H7 (cell line): Measurements from ENCODE around the gene DTX2. TPM values are rescaled to one million over a fixed set of nuclear protein-coding genes. Genes with fewer than 3 reads are reported as not detected.
"Not testable (repeated sequence)": the region's sequence is repeated elsewhere in the genome, so short reads cannot be mapped to it uniquely, and the experiment has no call there.

Experiments used
- DNase-seq: peaks from one replicate; pipeline ENCODE4 v3.0.0; 2012
- H3K27me3 ChIP-seq: 2 replicates; pipeline ENCODE4 v1.6.0; 2011; ENCODE audit warnings: mild to moderate bottlenecking, low read length; ENCODE audit not compliant: control insufficient read depth, insufficient read depth
- H3K36me3 ChIP-seq: replicated peaks from 2 replicates; pipeline ENCODE4 v1.5.1; 2011; ENCODE audit warnings: low read length; ENCODE audit not compliant: control insufficient read depth, insufficient read depth
- H3K4me3 ChIP-seq: 2 replicates; pipeline ENCODE4 v1.5.1; 2011; ENCODE audit warnings: low read depth, mild to moderate bottlenecking, control low read depth, low read length, moderate library complexity; ENCODE audit not compliant: insufficient read depth
- total RNA-seq: library from RNA; depleted of rRNA; stranded (reverse); fragments of >200 nt; shearing (Covaris generic); gene quantifications from 2 replicates; pipeline ENCODE4 v1.2.3, GENCODE V29; 2014

DTX2 gene
- total RNA-seq, 1 experiment from 2014 or later: 31.3 TPM

DNA sequence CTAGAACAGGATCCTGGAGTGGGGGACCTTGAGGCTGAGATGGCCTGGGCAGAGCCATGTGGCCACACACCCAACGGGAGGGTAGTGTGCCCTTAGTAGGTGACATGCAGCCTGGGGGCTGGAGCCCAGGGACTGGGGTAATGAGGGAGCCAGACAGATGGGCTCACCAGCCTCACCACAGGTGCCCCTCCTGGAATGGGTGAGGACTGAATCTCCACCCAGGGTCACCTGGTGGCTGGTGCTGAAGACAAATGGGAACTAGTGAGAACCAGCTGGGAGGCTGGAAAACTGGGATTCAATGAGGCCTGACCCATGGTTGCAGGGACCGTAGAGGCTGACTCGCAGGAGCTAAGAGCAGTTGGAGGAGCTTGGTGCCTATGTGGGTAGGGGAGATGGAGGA is 30.7 kb upstream of the DTX2 start:
- no peak for DNase-seq
- no peaks in the 10 kb centered on the region for H3K27me3 ChIP-seq
- no peaks in the 10 kb centered on the region for H3K36me3 ChIP-seq
- no peak overlapping the region for H3K4me3 ChIP-seq

DNA sequence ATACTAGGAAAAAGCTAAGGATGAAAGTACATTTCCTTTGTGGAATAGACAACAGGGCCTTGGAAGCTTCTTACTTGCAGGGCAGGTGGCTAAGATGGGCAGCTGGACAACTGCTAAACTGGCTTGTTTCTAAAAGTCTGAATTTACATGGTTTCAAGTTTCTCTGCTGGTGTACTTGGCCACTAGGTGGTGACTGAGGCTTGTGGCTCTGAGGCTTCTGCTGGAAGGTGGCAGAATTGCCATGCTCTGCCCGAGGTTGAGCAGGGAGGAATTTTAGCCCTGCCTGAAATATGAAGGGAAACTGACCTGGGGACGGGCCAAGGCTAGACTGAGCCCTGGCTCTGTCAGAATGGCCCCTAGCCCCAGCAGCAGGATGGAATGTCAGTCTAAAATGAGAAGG is 23.6 kb upstream of the DTX2 start:
- DNase-seq, H3K27me3 ChIP-seq, H3K36me3 ChIP-seq, H3K4me3 ChIP-seq: not testable (repeated sequence)

DNA sequence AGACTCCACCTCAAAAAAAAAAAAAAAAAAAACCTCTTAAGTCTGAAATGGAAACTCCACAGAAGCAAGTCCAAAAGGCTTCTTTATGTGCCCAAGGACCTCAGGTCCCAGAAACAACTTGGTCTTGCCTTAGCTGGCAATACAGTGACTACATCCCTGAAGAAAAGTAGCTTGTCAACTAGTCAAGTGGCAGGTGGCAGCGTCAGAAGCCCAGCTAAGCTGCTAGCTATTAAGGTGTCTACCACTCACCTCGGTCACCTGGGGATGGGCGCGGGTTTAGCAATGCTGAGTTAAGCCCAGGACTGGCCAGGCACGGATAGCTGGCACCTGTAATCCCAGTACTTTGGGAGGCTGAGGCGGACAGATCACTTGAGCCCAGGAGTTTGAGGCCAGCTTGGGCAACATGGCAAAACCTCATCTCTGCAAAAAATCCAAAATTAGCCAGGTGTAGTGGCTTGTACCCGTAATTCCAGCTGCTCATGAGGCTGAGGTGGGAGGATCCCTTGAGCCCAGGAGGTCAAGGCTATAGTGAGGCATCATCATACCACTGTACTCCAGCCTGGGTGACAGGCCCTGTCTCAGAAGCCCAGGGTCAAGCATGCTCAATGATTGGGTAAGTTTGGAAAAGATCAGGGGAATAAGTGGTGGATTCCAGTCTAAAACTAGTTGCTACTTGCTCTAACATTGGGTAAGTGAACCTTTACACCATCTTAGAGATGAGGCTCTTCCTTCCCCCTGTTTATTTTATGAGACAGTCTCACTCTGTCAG is 22.2 kb upstream of the DTX2 start:
- not testable (repeated sequence) for H3K36me3 ChIP-seq, H3K4me3 ChIP-seq, DNase-seq, H3K27me3 ChIP-seq

DNA sequence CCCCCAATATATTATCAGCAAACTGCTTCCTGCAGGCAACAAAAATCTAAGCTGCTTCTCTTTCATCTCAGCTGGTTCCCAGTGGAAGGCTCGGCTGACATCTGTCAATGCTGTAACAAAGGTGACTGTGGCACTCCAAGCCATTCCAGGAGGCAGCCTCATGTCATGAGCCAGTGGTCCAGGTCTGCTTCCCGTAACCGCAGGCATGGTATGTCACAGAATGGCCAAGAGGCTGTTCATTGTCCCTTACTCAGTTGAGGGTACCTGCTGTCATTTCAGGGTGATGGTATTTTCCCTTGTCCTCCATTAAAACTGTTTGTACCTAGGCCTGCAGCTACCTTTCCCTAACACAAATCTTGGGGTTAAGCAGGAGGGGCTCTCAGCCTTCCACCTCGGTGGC is 21.1 kb upstream of the DTX2 start:
- not testable (repeated sequence) for H3K36me3 ChIP-seq, DNase-seq, H3K4me3 ChIP-seq, H3K27me3 ChIP-seq

DNA sequence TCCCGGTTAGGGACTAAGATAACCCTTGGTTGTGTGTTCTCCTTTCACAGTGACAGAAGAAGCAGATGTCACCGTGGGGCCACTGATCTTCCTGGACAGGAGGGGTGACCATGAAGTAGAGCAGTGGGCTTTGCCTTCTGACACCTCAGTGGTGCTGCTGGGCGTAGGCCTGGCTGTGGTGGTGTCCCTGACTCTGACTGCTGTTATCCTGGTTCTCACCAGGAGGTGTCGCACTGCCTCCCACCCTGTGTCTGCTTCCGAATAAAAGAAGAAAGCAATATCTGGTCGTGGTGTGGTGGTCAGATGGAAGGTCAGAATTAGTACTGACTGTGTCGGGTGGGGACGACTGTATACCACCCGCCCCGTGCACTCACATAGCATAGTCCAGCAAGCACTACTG is 19.7 kb upstream of the DTX2 start:
- not testable (repeated sequence) for DNase-seq

DNA sequence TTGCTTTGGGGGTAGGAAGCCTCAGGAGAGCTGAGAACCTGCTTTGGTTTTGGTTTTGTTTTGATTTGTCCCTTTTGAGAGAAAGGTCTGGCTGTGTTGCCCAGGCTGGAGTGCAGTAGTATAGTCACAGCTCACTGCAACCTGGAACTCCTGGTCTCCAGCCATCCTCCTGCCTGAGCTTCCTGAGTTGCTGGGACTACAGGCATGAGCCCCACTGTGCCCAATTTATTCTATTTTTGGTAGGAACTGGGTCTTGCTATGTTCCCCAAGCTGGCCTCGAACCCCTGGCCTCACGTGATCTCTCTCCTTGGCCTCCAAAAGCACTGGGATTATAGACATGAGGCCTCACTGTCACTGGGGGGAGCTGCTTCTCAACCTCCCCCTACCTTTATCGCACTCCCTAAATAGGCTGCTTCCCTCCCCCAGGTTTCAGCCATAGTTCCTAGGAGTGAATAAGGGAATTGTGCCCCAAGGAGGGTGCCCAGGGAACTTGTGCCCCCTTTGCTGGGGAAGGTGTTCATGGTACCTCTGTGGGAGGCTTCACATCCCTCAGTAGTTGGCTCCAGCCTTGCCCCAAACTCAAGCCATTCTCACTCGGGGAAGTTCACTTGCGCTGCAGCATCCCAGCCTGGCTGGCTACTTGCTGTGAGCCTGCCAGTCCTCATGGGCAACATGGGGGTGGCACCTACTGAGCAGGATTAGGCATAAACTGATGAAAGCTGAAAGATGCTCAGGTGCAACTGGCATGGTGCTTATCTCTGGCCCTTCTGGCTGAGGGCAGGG is 18.7 kb upstream of the DTX2 start:
- H3K4me3 ChIP-seq, H3K27me3 ChIP-seq, DNase-seq, H3K36me3 ChIP-seq: not testable (repeated sequence)

More for the DNA sequence above, 19.7 kb upstream of the DTX2 start:
- not testable (repeated sequence) for H3K36me3 ChIP-seq, H3K4me3 ChIP-seq, H3K27me3 ChIP-seq

DNA sequence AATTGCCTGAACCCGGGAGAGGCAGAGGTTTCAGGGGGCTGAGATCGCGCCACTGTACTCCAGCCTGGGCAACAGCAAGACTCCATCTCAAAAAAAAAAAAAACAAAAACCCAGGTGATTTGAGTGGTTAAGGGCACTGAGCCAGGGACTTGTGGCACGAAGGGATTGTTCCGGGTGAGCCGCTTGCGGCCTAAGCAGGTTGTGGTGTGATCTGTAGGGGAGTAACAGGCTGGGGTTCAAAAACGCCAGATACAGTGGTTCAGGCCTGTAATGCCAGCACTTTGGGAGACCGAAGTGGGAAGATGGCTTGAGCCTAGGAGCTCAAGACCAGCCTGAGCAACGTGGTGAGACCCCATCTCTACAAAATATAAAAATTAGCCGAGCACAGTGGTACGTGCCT is 17.7 kb upstream of the DTX2 start:
- not testable (repeated sequence) for DNase-seq, H3K36me3 ChIP-seq, H3K27me3 ChIP-seq, H3K4me3 ChIP-seq

DNA sequence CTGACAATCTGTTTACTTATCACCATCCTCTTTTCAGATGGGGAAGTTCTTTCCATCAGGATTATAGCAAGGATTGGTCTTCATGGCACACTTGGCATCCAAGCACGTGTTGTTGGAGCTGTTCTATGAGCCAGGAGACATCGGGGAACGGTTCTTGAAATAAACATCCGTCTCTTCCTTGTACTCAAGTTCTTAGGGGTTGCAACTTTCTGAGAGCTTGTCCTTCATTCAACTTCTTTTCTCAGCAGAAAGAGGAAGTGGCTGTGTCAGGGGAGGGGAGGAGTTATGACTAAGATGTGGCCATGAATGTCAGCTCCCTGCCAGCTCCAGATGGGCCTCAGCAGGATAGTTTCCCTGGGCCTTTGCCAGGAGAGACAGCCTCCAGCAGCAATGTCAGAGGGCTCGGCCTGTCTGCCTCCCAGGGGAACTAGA is 15.9 kb upstream of the DTX2 start:
- H3K36me3 ChIP-seq, DNase-seq, H3K4me3 ChIP-seq, H3K27me3 ChIP-seq: not testable (repeated sequence)

DNA sequence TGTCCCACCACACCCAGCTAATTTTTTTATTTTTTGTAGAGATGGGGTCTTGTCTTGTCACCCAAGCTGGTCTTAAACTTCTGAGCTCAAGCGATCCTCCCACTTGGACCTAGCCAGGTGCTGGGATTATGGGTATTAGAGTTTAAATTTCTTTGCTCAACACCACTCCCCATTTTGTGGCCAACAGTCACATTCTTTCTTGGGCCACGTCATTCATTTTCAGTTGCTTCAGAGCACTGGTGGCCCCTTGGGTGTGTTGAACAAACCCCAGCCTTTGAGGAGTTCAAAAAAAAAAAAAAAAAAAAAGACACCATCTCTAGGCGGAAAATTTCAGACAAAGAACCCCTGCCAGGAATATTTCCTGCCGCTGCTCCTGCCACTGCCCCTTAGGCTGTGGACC is 4.5 kb upstream of the DTX2 start:
- not testable (repeated sequence) for H3K27me3 ChIP-seq, H3K4me3 ChIP-seq, DNase-seq, H3K36me3 ChIP-seq

DNA sequence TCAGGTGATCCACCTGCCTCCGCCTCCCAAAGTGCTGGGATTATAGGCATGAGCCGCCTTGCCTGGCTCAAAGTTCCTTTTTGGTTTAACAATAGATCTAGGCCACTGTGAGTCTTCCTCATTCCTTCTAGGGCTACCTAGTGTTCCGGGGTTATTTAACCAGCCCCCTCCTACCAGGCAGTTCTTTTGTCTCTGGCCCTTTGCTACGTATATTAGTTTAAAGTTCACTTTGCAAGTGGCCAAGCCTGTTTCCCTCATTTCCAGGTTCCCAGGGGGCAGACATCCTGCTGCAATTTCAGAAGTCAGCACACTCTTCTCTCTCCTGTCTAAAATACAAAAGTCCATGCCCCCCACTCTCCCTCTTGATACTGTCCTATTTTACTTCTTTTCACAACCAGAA is 3.0 kb upstream of the DTX2 start:
- DNase-seq, H3K27me3 ChIP-seq, H3K36me3 ChIP-seq: not testable (repeated sequence)

DNA sequence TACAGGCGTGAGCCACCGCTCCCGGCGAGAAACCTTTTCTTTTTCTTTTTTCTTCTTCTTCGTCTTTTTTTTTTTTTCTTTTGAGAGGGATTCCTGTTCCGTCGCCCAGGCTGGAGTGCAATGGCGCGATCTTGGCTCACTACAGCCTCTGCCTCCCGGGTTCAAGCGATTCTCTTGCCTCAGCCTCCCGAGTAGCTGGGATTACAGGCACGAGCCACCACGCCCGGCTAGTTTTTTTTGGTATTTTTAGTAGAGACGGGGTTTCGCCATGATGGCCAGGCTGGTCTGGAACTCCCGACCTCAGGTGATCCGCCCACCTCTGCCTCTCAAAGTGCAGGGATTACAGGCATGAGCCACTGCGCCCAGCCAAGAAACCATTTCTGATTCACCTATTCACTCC is 742 bp upstream of the DTX2 start:
- H3K36me3 ChIP-seq, H3K4me3 ChIP-seq, H3K27me3 ChIP-seq, DNase-seq: not testable (repeated sequence)

More for the DNA sequence above, 3.0 kb upstream of the DTX2 start:
- H3K4me3 ChIP-seq: not testable (repeated sequence)

DNA sequence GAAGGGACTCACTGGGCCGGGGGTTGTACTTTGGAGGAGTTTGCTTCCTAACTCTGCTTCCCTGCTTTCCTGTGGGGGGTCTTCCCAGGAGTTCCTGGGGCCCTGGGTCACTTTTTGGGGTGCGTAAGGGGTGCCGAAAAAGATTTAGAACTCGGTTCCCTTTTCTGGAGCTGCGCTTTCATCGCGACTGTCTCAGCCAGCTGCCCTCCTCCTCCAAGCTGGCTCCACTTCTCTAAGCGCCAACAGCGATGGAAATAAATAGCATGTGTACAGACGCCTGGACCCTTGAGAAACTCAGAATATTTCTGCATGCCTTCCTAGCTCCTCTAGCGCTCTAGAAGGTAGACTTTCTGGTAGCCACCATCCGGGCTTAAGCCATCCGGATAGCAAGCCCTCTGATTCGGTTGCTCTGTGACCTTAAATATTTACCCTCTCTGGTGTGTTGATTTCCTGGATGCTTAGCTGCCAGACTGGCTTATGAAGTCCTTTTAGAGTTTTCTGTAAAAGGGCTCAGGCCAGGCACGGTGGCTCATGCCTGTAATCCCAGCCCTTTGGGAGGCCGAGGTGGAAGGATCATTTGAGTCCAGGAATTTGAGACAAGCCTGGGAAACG is 868 bp downstream of the DTX2 start:
- DNase-seq, H3K27me3 ChIP-seq, H3K4me3 ChIP-seq, H3K36me3 ChIP-seq: not testable (repeated sequence)

DNA sequence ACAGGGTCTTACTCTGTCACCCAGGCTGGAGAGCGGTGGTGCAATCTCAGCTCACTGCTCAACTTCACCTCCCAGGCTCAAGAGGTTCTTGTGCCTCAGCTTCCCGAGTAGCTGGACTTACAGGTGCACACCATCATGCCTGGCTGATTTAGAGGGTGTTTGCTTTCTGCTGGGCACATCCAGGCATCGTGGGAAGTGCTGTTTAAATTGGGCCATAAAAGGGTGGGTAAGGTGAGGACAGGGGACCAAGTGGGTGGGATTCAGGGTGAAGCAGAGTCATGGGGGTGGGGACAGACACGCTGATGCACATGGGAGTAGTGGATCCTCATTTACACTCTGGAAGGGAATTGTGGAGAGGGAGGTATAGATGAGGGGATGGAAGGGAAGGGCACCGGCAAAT is 3.5 kb downstream of the DTX2 start:
- H3K36me3 ChIP-seq, DNase-seq, H3K4me3 ChIP-seq, H3K27me3 ChIP-seq: not testable (repeated sequence)

DNA sequence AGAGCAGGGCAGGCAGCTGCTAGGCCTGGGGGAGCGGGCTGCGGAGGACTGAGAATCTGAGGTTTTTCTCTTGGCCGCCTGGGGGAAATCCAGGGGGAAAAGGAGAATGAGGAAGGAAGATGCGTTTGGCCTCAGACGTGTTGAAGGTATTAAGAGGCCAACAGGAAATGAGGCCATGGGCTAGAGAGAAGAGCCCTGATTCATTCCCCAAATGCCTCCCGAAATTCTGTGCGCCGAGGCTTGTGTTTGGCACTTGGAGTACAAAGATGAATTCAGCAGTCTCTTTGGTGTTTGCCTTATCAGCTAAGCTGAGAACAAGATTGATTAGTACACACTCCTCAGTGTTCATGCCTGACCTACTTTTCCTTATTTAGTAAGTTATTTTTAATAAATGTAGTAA is 4.4 kb downstream of the DTX2 start:
- not testable (repeated sequence) for H3K4me3 ChIP-seq, H3K36me3 ChIP-seq, DNase-seq, H3K27me3 ChIP-seq
